ENCODE results near the gene CFAP46. TPM values are rescaled to one million over a fixed set of nuclear protein-coding genes. Genes with fewer than 3 reads are reported as not detected.

CFAP46 gene
- total RNA-seq, 1 donor from 2014 or later, result 1.6 TPM

- Histone ChIP-seq H3K4me2 (no peak overlapping the region), H3K4me1 (no peaks in the 10 kb centered on the region), H3K27ac (no peak overlapping the region), H3K9me3 (ENCODE audit: low read depth) (no peaks in the 10 kb centered on the region), H4K20me1 (ENCODE audit: low read depth) (no peaks in the 10 kb centered on the region), H3K36me3 (no peaks in the 10 kb centered on the region), H3K79me2 (ENCODE audit: low read depth) (no peaks in the 10 kb centered on the region), H3F3A (ENCODE audit: low read depth) (no peaks in the 10 kb centered on the region), H3K4me3 (no peak overlapping the region), H2AFZ (replicated peaks) (no peak overlapping the region), H3K9ac (no peak overlapping the region), H3K27me3 (no peaks in the 10 kb centered on the region)
- Mint-ChIP-seq H3K27me3 (ENCODE audit: insufficient read depth, low read depth) (peaks cover 8% of the 10 kb centered on the region), H3K9me3 (no peaks in the 10 kb centered on the region), H3K4me1 (peaks cover 9% of the 10 kb centered on the region), H3K36me3 (no peaks in the 10 kb centered on the region), H3K27ac (no peak overlapping the region), H3K4me3 (no peak overlapping the region)
- no peak for DNase-seq (ENCODE audit: low spot score)
- no peak for TF ChIP-seq EZH2 (IDR thresholded peaks at IDR 0.05)
- TF ChIP-seq CTCF (IDR thresholded peaks at IDR 0.05), result no peak
- TF ChIP-seq EZH2phosphoT487 (IDR thresholded peaks at IDR 0.05), result no peak
Measured at GRCh38 chr10:132806110-132806509, 136.3 kb downstream of the CFAP46 start.

- Mint-ChIP-seq H3K27ac (no peak overlapping the region), H3K4me1 (peaks cover 9% of the 10 kb centered on the region), H3K36me3 (no peaks in the 10 kb centered on the region), H3K4me3 (no peak overlapping the region), H3K9me3 (no peaks in the 10 kb centered on the region), H3K27me3 (ENCODE audit: insufficient read depth, low read depth) (peaks cover 8% of the 10 kb centered on the region)
- H3K4me1 ChIP-seq, result no peaks in the 10 kb centered on the region
- no peaks in the 10 kb centered on the region for H3F3A ChIP-seq (ENCODE audit: low read depth)
- H2AFZ ChIP-seq (replicated peaks), result no peak overlapping the region
- H3K27me3 ChIP-seq, result no peaks in the 10 kb centered on the region
- H3K9me3 ChIP-seq (ENCODE audit: low read depth), result no peaks in the 10 kb centered on the region
- no peak for DNase-seq (ENCODE audit: low spot score)
- H3K36me3 ChIP-seq, result no peaks in the 10 kb centered on the region
- no peaks in the 10 kb centered on the region for H4K20me1 ChIP-seq (ENCODE audit: low read depth)
- TF ChIP-seq EZH2phosphoT487 (IDR thresholded peaks at IDR 0.05) (no peak), EZH2 (IDR thresholded peaks at IDR 0.05) (no peak), CTCF (IDR thresholded peaks at IDR 0.05) (no peak)
- H3K4me3 ChIP-seq, result no peak overlapping the region
- no peak overlapping the region for H3K4me2 ChIP-seq
- H3K9ac ChIP-seq, result no peak overlapping the region
- H3K79me2 ChIP-seq (ENCODE audit: low read depth), result no peaks in the 10 kb centered on the region
- H3K27ac ChIP-seq, result no peak overlapping the region
Measured at GRCh38 chr10:132805599-132805998, 136.8 kb downstream of the CFAP46 start.

- no peaks in the 10 kb centered on the region for H3K36me3 ChIP-seq
- no peaks in the 10 kb centered on the region for H4K20me1 ChIP-seq (ENCODE audit: low read depth)
- no peaks in the 10 kb centered on the region for H3K9me3 Mint-ChIP-seq
- no peak overlapping the region for H3K27ac Mint-ChIP-seq
- H3K79me2 ChIP-seq (ENCODE audit: low read depth), result no peaks in the 10 kb centered on the region
- no peak overlapping the region for H3K4me3 Mint-ChIP-seq
- H3K4me2 ChIP-seq, result no peak overlapping the region
- H2AFZ ChIP-seq (replicated peaks), result no peak overlapping the region
- no peak overlapping the region for H3K4me3 ChIP-seq
- no peak for TF ChIP-seq EZH2 (IDR thresholded peaks at IDR 0.05)
- no peak for TF ChIP-seq CTCF (IDR thresholded peaks at IDR 0.05)
- no peak for TF ChIP-seq EZH2phosphoT487 (IDR thresholded peaks at IDR 0.05)
- H3K4me1 ChIP-seq, result no peaks in the 10 kb centered on the region
- H3F3A ChIP-seq (ENCODE audit: low read depth), result no peaks in the 10 kb centered on the region
- H3K9me3 ChIP-seq (ENCODE audit: low read depth), result no peaks in the 10 kb centered on the region
- peaks cover 11% of the 10 kb centered on the region for H3K4me1 Mint-ChIP-seq
- H3K36me3 Mint-ChIP-seq, result no peaks in the 10 kb centered on the region
- no peak overlapping the region for H3K9ac ChIP-seq
- H3K27me3 ChIP-seq, result no peaks in the 10 kb centered on the region
- peaks cover 5% of the 10 kb centered on the region for H3K27me3 Mint-ChIP-seq (ENCODE audit: insufficient read depth, low read depth)
- DNase-seq (ENCODE audit: low spot score), result no peak
- no peak overlapping the region for H3K27ac ChIP-seq
Measured at GRCh38 chr10:132804785-132805426, 137.5 kb downstream of the CFAP46 start.
